ENCODE results near the gene AK1. TPM values are rescaled to one million over a fixed set of nuclear protein-coding genes. Genes with fewer than 3 reads are reported as not detected.

Gene AK1
- total and polyA plus RNA-seq, 2 donors (not counting 3 experiments of a cell fraction or from before 2014, with no cell fraction given), result 115 to 148 TPM

DNA sequence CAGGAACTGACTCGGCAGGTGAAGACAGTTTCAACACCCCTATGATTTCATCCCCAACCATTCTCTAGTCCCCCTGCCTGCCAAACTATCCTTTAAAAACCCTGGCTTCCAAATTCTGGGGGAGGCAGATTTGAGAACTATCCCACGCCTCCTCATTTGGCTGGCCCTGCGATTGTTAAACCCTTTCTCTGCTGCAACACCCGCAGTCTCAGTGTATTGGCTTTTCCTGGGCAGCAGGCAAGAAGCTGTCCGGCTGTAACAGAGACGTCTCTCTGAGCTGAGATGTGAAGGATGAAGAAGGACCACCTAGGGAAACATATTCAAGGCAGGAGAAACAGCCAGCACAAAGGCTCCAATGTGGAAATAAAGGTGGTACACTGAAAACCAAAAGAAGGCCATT lies 15.4 kb upstream of the AK1 start:
- H3K79me2 ChIP-seq (ENCODE audit: control insufficient read depth, insufficient read depth, low read length), result peaks cover 7% of the 10 kb centered on the region
- H4K20me1 ChIP-seq (replicated peaks; ENCODE audit: control insufficient read depth, extremely low read depth, insufficient read depth, low read length), result no peaks in the 10 kb centered on the region
- dilution Hi-C loops (cut with MboI; ENCODE audit: extremely low pct_ligation_motif_present, low sequenced_read_pairs), result no loop called here
- intact Hi-C loops (cut with micrococcal nuclease), result no loop called here
- no peaks in the 10 kb centered on the region for H3K27me3 ChIP-seq (ENCODE audit: control insufficient read depth in 2 of 2, insufficient read depth in 2 of 2, low read length in 2 of 2)
- H3K27ac ChIP-seq (ENCODE audit: insufficient read depth, low read depth, low read length), result no peak overlapping the region
- no peak for DNase-seq (ENCODE audit: low read depth, low spot score)
- H3K4me3 ChIP-seq (replicated peaks in 1 of 3; ENCODE audit: insufficient read depth in 1 of 3, low read depth in 1 of 3, low read length in 3 of 3), result no peak overlapping the region
- BruUV-seq (replicated peaks), result no TSS peak
- H3K36me3 ChIP-seq (ENCODE audit: control insufficient read depth in 2 of 2, extremely low read depth in 1 of 2, insufficient read depth in 2 of 2, low read length in 2 of 2), result peaks cover 9 to 47% of the 10 kb centered on the region in 2 experiments
- H3K9ac ChIP-seq (replicated peaks; ENCODE audit: extremely low read depth, insufficient read depth, low read length), result no peak overlapping the region
- ChIA-PET POLR2A (no interaction called here), CTCF (interaction anchor here (1.0 kb wide), 1 partner anchor 10 kb away, joined by 3 read pairs; no protein-coding TSS in a partner anchor)
- H3K4me2 ChIP-seq (ENCODE audit: insufficient read depth, low read length), result no peak overlapping the region
- no peaks in the 10 kb centered on the region for H3K9me3 ChIP-seq (replicated peaks; ENCODE audit: control insufficient read depth, insufficient read depth, low read length)
- H3K9me1 ChIP-seq (replicated peaks; ENCODE audit: control insufficient read depth, extremely low read depth, insufficient read depth, low read length), result no peaks in the 10 kb centered on the region
- no peak for FAIRE-seq
- no peak for TF ChIP-seq EZH2 (IDR thresholded peaks at IDR 0.05; ENCODE audit: borderline replicate concordance, low read depth, low read length, severe bottlenecking)
- TF ChIP-seq, protein P1, sequence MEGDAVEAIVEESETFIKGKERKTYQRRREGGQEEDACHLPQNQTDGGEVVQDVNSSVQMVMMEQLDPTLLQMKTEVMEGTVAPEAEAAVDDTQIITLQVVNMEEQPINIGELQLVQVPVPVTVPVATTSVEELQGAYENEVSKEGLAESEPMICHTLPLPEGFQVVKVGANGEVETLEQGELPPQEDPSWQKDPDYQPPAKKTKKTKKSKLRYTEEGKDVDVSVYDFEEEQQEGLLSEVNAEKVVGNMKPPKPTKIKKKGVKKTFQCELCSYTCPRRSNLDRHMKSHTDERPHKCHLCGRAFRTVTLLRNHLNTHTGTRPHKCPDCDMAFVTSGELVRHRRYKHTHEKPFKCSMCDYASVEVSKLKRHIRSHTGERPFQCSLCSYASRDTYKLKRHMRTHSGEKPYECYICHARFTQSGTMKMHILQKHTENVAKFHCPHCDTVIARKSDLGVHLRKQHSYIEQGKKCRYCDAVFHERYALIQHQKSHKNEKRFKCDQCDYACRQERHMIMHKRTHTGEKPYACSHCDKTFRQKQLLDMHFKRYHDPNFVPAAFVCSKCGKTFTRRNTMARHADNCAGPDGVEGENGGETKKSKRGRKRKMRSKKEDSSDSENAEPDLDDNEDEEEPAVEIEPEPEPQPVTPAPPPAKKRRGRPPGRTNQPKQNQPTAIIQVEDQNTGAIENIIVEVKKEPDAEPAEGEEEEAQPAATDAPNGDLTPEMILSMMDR (IDR thresholded peaks at IDR 0.05; ENCODE audit: extremely low read depth in 1 of 2, insufficient read depth in 1 of 2, low read depth in 1 of 2, low read length in 2 of 2), result no peak
- no peak for TF ChIP-seq POLR2AphosphoS5 (IDR thresholded peaks at IDR 0.05; ENCODE audit: insufficient read depth, low read depth, low read length)
- no peak for TF ChIP-seq GATA2 (IDR thresholded peaks at IDR 0.05; ENCODE audit: insufficient read depth, insufficient read length, low read depth, low read length)
- no peak for TF ChIP-seq MYC (IDR thresholded peaks at IDR 0.05; ENCODE audit: low read depth, low read length)
- TF ChIP-seq POLR2A (IDR thresholded peaks at IDR 0.05; ENCODE audit: low read depth, low read length), result no peak
- no peak for TF ChIP-seq MAX (IDR thresholded peaks at IDR 0.05; ENCODE audit: insufficient read depth, insufficient read length)
- TF ChIP-seq JUN (IDR thresholded peaks at IDR 0.05; ENCODE audit: borderline replicate concordance, insufficient read depth, insufficient read length, low read depth), result no peak
- no peak for TF ChIP-seq FOS (IDR thresholded peaks at IDR 0.05; ENCODE audit: borderline replicate concordance, insufficient read depth, low read length)
- no peak overlapping the region for H2AFZ ChIP-seq (ENCODE audit: low read depth, low read length)
- H3K4me1 ChIP-seq (ENCODE audit: control insufficient read depth, extremely low read depth, insufficient read depth, low read length), result peaks cover 6% of the 10 kb centered on the region

Measured in endothelial cell of umbilical vein (primary cell).